ENCODE data around the gene INO80D. TPM values are rescaled to one million over a fixed set of nuclear protein-coding genes. Genes with fewer than 3 reads are reported as not detected.
"Not testable (repeated sequence)": the region's sequence is repeated elsewhere in the genome, so short reads cannot be mapped to it uniquely, and the experiment has no call there.

Gene INO80D
- total RNA-seq, 1 experiment from 2014 or later, result 8.8 TPM

- H3K27me3 ChIP-seq (ENCODE audit: low read length), result no peaks in the 10 kb centered on the region
- no peak overlapping the region for H2AFZ ChIP-seq (ENCODE audit: low read length)
- DNase-seq (no peak), ATAC-seq (no peak)
- H3K9me2 ChIP-seq (replicated peaks; ENCODE audit: low read length), result no peaks in the 10 kb centered on the region
- ChIA-PET CTCF (no interaction called here), POLR2A (ENCODE audit: unreplicated experiment) (no interaction called here)
- no peak overlapping the region for H3K4me3 ChIP-seq (ENCODE audit: low read length)
- H3K9me3 ChIP-seq (ENCODE audit: low read length), result no peaks in the 10 kb centered on the region
- intact Hi-C loops (cut with micrococcal nuclease), result loop anchor here (5.0 kb wide), 2 partner anchors 43 to 58 kb away; no protein-coding TSS in a partner anchor
- H3K27ac ChIP-seq (ENCODE audit: low read length), result no peak overlapping the region
- H3K36me3 ChIP-seq (ENCODE audit: low read depth, low read length), result no peaks in the 10 kb centered on the region
- H3K4me1 ChIP-seq (ENCODE audit: insufficient read depth, low read length), result peaks cover 10% of the 10 kb centered on the region
- no peak overlapping the region for H3K9ac ChIP-seq (ENCODE audit: low read length)
- BruUV-seq (replicated peaks), result no TSS peak
- H4K20me1 ChIP-seq (ENCODE audit: low read length), result no peaks in the 10 kb centered on the region
- no peaks in the 10 kb centered on the region for H3F3A ChIP-seq (ENCODE audit: low read length, unreplicated experiment)
- no peak overlapping the region for H3K4me2 ChIP-seq (ENCODE audit: low read length)
- TF ChIP-seq EZH2 (IDR thresholded peaks at IDR 0.05; ENCODE audit: low read length, unreplicated experiment) (no peak), CTCF (conservative IDR thresholded peaks at IDR 0.05; ENCODE audit: low read depth, low read length) (no peak), EZH2phosphoT487 (IDR thresholded peaks at IDR 0.05; ENCODE audit: borderline replicate concordance, low read length) (no peak)
- peaks cover 93% of the 10 kb centered on the region for H3K79me2 ChIP-seq (ENCODE audit: low read length)
Measured at GRCh38 chr2:206079699-206080465, 6.1 kb downstream of the INO80D start.

GRCh38 chr2:206077879-206078278 lies 8.1 kb downstream of the INO80D start:
- BruUV-seq (replicated peaks); H3K9me2 ChIP-seq (replicated peaks; ENCODE audit: low read length); intact Hi-C loops (cut with micrococcal nuclease); H3K36me3 ChIP-seq (ENCODE audit: low read depth, low read length); H2AFZ ChIP-seq (ENCODE audit: low read length); ATAC-seq; DNase-seq; H3K4me3 ChIP-seq (ENCODE audit: low read length); CTCF ChIA-PET; H4K20me1 ChIP-seq (ENCODE audit: low read length); POLR2A ChIA-PET (ENCODE audit: unreplicated experiment); H3K4me2 ChIP-seq (ENCODE audit: low read length); H3K27me3 ChIP-seq (ENCODE audit: low read length); H3K4me1 ChIP-seq (ENCODE audit: insufficient read depth, low read length); H3K9ac ChIP-seq (ENCODE audit: low read length); H3F3A ChIP-seq (ENCODE audit: low read length, unreplicated experiment); H3K9me3 ChIP-seq (ENCODE audit: low read length); H3K27ac ChIP-seq (ENCODE audit: low read length): not testable (repeated sequence)
- peaks cover 89% of the 10 kb centered on the region for H3K79me2 ChIP-seq (ENCODE audit: low read length)

- BruUV-seq (replicated peaks), result no TSS peak
- DNase-seq (no peak), ATAC-seq (no peak)
- Histone ChIP-seq H3K27me3 (ENCODE audit: low read length) (no peaks in the 10 kb centered on the region), H3K79me2 (ENCODE audit: low read length) (peaks cover 80% of the 10 kb centered on the region), H3K27ac (ENCODE audit: low read length) (no peak overlapping the region), H3K4me2 (ENCODE audit: low read length) (no peak overlapping the region), H3K36me3 (ENCODE audit: low read depth, low read length) (no peaks in the 10 kb centered on the region), H3F3A (ENCODE audit: low read length, unreplicated experiment) (no peaks in the 10 kb centered on the region), H3K4me1 (ENCODE audit: insufficient read depth, low read length) (no peaks in the 10 kb centered on the region), H3K9me3 (ENCODE audit: low read length) (no peaks in the 10 kb centered on the region), H3K4me3 (ENCODE audit: low read length) (no peak overlapping the region), H3K9ac (ENCODE audit: low read length) (no peak overlapping the region), H3K9me2 (replicated peaks; ENCODE audit: low read length) (no peaks in the 10 kb centered on the region), H4K20me1 (ENCODE audit: low read length) (no peaks in the 10 kb centered on the region), H2AFZ (ENCODE audit: low read length) (no peak overlapping the region)
- ChIA-PET CTCF (no interaction called here), POLR2A (ENCODE audit: unreplicated experiment) (no interaction called here)
- TF ChIP-seq EZH2phosphoT487 (IDR thresholded peaks at IDR 0.05; ENCODE audit: borderline replicate concordance, low read length) (no peak), CTCF (conservative IDR thresholded peaks at IDR 0.05; ENCODE audit: low read depth, low read length) (0 out of 2 replicates have a peak, but pooled peaks have one; percentile 10)
- intact Hi-C loops (cut with micrococcal nuclease), result no loop called here
Measured at GRCh38 chr2:206075113-206075512, 10.9 kb downstream of the INO80D start.
